BE2C (cell line): Measurements from ENCODE around the gene CTSC.
"Not testable (repeated sequence)": the region's sequence is repeated elsewhere in the genome, so short reads cannot be mapped to it uniquely, and the experiment has no call there.

Experiments used
- DNase-seq: peaks from one replicate; pipeline ENCODE4 v3.0.0-alpha.2; 2020
- H3K27me3 ChIP-seq: fragments of 250-450 bp; sonication (Bioruptor Pico); 2 replicates; pipeline ENCODE4 v1.5.1; 2020; ENCODE audit warnings: mild to moderate bottlenecking
- H3K36me3 ChIP-seq: fragments of 250-450 bp; sonication (Bioruptor Pico); 2 replicates; pipeline ENCODE4 v1.5.1; 2020; ENCODE audit warnings: mild to moderate bottlenecking
- H3K4me1 ChIP-seq: fragments of 250-450 bp; sonication (Bioruptor Pico); 2 replicates; pipeline ENCODE4 v1.5.1; 2020
- H3K4me3 ChIP-seq: 2 replicates; pipeline ENCODE4 v1.5.1; 2011; ENCODE audit warnings: low read depth, low read length
- H3K9me3 ChIP-seq: fragments of 250-450 bp; sonication (Bioruptor Pico); 2 replicates; pipeline ENCODE4 v1.5.1; 2020
- TF ChIP-seq, protein P1 (sequence below): IDR thresholded peaks from 2 replicates; pipeline ENCODE4 v1.5.1; 2012; ENCODE audit warnings: mild to moderate bottlenecking, low read depth, low read length

The CTSC gene

DNA sequence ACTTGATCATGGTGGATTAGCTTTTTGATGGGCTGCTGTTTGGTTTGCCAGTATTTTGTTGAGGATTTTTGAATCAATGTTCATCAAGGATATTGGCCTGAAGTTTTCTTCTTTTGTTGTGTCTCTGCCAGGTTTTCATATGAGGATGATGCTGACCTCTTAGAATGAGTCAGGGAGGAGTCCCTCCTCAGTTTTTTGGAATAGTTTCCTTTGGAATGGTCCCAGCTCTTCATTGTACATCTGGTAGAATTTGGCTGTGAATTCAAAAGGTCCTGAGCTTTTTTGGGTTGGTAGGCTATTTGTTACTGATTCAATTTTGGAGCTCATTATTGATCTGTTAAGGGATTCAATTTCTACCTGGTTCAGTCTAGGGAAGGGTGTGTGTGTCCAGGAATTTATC is 78.1 kb downstream of the CTSC start:
- no peak overlapping the region for H3K4me3 ChIP-seq
- H3K4me1 ChIP-seq = no peaks in the 10 kb centered on the region
- H3K27me3 ChIP-seq = no peaks in the 10 kb centered on the region
- TF ChIP-seq, protein P1, sequence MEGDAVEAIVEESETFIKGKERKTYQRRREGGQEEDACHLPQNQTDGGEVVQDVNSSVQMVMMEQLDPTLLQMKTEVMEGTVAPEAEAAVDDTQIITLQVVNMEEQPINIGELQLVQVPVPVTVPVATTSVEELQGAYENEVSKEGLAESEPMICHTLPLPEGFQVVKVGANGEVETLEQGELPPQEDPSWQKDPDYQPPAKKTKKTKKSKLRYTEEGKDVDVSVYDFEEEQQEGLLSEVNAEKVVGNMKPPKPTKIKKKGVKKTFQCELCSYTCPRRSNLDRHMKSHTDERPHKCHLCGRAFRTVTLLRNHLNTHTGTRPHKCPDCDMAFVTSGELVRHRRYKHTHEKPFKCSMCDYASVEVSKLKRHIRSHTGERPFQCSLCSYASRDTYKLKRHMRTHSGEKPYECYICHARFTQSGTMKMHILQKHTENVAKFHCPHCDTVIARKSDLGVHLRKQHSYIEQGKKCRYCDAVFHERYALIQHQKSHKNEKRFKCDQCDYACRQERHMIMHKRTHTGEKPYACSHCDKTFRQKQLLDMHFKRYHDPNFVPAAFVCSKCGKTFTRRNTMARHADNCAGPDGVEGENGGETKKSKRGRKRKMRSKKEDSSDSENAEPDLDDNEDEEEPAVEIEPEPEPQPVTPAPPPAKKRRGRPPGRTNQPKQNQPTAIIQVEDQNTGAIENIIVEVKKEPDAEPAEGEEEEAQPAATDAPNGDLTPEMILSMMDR = no peak
- H3K9me3 ChIP-seq = no peaks in the 10 kb centered on the region
- no peak for DNase-seq
- H3K36me3 ChIP-seq = no peaks in the 10 kb centered on the region

DNA sequence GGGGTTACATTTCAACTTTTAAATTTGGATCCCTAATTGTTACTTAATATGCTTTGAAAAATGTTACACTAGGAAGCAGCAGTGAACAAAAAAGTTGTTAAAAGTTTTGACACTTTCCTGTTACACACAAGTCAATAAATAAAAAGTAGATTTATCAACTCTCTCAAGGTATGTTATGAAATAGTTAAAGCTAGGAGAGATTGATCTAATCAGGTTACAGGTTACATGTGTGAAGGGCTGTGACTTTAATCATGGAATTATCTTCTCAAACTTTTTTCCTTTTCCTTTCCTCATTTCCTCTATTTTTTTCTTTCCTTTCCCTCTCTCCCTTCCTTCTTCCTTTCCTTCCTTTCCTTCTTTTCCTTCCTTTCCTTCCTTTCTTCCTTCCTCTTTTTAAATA is 85.3 kb downstream of the CTSC start:
- H3K27me3 ChIP-seq = no peaks in the 10 kb centered on the region
- H3K4me1 ChIP-seq = no peaks in the 10 kb centered on the region
- no peaks in the 10 kb centered on the region for H3K9me3 ChIP-seq
- TF ChIP-seq, protein P1 = no peak
- H3K4me3 ChIP-seq = no peak overlapping the region
- no peaks in the 10 kb centered on the region for H3K36me3 ChIP-seq
- no peak for DNase-seq

DNA sequence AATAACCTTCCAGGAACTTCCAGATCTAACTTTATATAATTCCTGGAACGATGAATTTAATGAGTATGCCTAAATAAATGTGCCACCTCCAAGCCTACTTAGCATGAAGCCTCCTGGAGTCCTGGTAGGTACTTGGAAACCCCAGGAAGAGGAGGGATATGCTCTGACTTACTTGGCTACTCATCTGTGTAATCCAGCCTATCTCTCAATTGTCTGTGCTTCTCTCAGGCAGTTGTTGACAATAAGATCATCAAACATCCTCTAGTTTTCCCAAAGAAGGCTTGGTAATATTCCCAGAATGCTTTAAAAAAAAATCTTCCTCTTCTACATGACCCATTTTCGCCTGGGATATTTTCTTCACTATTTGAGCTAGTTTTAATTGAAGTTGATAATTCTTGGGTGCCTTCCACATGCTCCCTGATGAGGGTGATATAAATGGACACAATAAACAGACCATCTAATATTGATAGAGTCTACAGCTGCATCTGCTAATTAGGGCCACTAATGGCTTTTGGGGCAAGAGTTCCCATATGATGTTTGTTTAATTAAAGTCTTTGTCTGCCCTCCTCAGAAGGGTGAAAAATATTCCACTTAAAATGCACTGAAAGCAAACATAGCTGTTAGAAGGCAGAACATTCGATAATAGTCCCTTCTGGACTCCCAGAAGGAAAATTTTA is 86.8 kb downstream of the CTSC start:
- no peaks in the 10 kb centered on the region for H3K27me3 ChIP-seq
- TF ChIP-seq, protein P1 = no peak
- DNase-seq = no peak

DNA sequence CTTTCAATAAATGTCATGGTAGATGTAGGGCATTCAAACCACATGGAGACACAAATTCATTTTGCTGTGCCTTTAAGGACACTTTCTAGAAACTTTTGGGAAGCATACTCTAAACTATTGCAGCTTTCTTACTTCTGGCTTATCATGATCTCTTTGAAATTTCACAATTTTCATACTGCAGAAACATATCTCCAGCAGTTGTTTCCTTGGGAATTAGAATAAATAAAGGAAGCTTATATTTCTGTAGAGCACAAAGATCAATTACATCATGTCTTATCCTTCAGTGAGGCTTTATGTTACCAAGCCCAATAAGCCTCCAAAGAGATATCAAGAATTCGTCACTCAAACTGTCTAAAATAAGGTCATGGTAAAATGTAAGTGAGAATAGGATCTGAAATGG is 87.8 kb downstream of the CTSC start:
- no peaks in the 10 kb centered on the region for H3K4me1 ChIP-seq
- H3K36me3 ChIP-seq = no peaks in the 10 kb centered on the region
- no peaks in the 10 kb centered on the region for H3K27me3 ChIP-seq
- H3K4me3 ChIP-seq = no peak overlapping the region
- H3K9me3 ChIP-seq = no peaks in the 10 kb centered on the region
- DNase-seq = no peak
- TF ChIP-seq, protein P1 = no peak

More for the DNA sequence above, 86.8 kb downstream of the CTSC start:
- Histone ChIP-seq H3K4me3 (no peak overlapping the region), H3K4me1 (no peaks in the 10 kb centered on the region), H3K36me3 (no peaks in the 10 kb centered on the region), H3K9me3 (no peaks in the 10 kb centered on the region)

DNA sequence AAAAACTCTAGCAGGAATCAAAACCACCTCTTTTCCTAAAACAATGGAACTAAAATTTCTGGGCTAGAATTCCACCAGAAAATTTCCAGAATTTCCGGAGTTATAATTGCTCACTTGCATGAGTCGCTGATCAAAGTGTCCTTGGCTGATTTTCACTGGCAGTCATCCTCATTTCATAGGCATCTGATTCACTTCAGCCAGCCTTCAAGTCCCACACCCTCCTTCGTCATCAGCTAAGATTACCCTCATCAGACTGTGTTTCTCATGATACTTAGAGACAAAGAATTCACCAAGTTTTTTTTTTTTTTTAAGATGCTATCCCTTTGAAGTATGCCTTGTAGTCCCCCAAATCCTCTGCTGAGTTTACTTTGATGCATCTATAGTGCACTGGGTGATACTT is 90.8 kb downstream of the CTSC start:
- DNase-seq = no peak
- TF ChIP-seq, protein P1 = no peak
- H3K36me3 ChIP-seq = no peaks in the 10 kb centered on the region
- H3K27me3 ChIP-seq = no peaks in the 10 kb centered on the region
- H3K4me1 ChIP-seq = no peaks in the 10 kb centered on the region
- no peak overlapping the region for H3K4me3 ChIP-seq
- H3K9me3 ChIP-seq = no peaks in the 10 kb centered on the region

DNA sequence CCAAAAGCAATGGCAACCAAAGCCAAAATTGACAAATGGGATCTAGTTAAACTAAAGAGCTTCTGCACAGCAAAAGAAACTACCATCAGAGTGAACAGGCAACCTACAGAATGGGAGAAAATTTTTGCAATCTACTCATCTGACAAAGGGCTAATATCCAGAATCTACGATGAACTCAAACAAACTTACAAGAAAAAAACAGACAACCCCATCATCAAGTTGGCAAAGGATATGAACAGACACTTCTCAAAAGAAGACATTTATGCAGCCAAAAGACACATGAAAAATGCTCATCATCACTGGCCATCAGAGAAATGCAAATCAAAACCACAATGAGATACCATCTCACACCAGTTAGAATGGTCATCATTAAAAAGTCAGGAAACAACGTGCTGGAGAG is 92.0 kb downstream of the CTSC start:
- H3K4me3 ChIP-seq, H3K36me3 ChIP-seq, DNase-seq, H3K9me3 ChIP-seq, H3K4me1 ChIP-seq, H3K27me3 ChIP-seq: not testable (repeated sequence)
